Measurements from ENCODE around the gene FIBCD1.

DNA sequence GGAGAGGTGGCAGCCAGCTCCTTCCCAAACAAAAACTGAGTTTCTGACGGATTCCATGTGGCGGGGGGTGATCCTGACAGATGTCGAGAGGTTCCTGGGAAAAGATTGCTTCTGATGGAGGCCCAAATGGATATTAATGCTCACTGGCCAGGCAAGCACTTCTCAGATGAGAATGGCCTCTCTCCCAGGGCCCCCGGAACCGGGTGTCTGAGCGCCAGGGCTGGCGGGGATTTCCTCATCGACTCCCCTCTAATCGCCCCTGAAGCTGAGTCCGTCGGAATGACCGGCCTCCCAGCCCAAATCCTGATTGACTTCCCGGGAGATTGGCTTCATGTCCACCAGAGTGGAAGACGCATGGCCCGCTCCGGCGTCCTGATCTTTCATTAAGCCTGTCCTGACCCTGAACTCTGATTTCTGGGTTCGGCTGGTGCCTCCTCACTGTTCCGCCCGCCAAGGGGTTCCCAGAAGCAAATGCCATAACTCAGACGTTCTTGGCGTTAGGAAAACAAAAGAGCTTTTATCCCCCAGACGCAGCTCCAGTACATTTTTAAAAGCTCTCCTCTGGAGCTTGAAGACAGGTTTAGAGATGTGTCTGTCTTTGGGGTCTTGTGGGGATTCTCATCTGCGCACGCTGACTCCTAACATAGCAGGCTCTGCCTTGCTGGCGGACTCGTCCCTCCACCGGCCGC is 17.6 kb downstream of the FIBCD1 start:
- TF ChIP-seq, protein P1, sequence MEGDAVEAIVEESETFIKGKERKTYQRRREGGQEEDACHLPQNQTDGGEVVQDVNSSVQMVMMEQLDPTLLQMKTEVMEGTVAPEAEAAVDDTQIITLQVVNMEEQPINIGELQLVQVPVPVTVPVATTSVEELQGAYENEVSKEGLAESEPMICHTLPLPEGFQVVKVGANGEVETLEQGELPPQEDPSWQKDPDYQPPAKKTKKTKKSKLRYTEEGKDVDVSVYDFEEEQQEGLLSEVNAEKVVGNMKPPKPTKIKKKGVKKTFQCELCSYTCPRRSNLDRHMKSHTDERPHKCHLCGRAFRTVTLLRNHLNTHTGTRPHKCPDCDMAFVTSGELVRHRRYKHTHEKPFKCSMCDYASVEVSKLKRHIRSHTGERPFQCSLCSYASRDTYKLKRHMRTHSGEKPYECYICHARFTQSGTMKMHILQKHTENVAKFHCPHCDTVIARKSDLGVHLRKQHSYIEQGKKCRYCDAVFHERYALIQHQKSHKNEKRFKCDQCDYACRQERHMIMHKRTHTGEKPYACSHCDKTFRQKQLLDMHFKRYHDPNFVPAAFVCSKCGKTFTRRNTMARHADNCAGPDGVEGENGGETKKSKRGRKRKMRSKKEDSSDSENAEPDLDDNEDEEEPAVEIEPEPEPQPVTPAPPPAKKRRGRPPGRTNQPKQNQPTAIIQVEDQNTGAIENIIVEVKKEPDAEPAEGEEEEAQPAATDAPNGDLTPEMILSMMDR (conservative IDR thresholded peaks at IDR 0.05) = no peak
- no peak for TF ChIP-seq ZFX (IDR thresholded peaks at IDR 0.05)

Measured in C4-2B (cell line).